A673 (cell line): Measurements from ENCODE around the gene ZNF202. TPM values are rescaled to one million over a fixed set of nuclear protein-coding genes. Genes with fewer than 3 reads are reported as not detected.

Experiments used
- BruUV-seq: library from RNA; stranded (reverse); fragments of 400-500 nt; replicated peaks from 2 replicates; lab custom pipeline; 2021; lab: Mats Ljungman, UMichigan
- CTCF ChIA-PET: fragments of 300-600 bp; sonication (Branson Sonifier 250); formaldehyde crosslinking; loops from one replicate; lab custom pipeline; 2022; ENCODE audit warnings: antibody characterized with exemption; lab: Charles Lee
- POLR2A ChIA-PET: fragments of 300-600 bp; sonication (Branson Sonifier 250); formaldehyde crosslinking; loops from one replicate; lab custom pipeline; 2022; ENCODE audit warnings: antibody characterized with exemption; ENCODE audit not compliant: low non-redundant PET; lab: Charles Lee
- DNase-seq: peaks from one replicate; pipeline ENCODE4 v3.0.0-alpha.2; 2015; ENCODE audit warnings: low spot score
- H3K27ac ChIP-seq: fragments of 200-600 bp; sonication (generic); 2 replicates; pipeline ENCODE4 v1.5.1; 2016; ENCODE audit warnings: mixed run types, low read depth, mild to moderate bottlenecking, mixed read lengths, antibody characterized with exemption, low read length; ENCODE audit not compliant: poor library complexity, severe bottlenecking
- H3K27me3 ChIP-seq: fragments of 200-600 bp; sonication (generic); replicated peaks from 2 replicates; pipeline ENCODE4 v1.6.1; 2017; ENCODE audit warnings: mixed run types, low read depth, mild to moderate bottlenecking, mixed read lengths, antibody characterized with exemption, low read length; ENCODE audit not compliant: insufficient read depth, poor library complexity
- H3K36me3 ChIP-seq: fragments of 200-600 bp; sonication (generic); 2 replicates; pipeline ENCODE4 v1.6.1; 2016; ENCODE audit warnings: mixed run types, mild to moderate bottlenecking, mixed read lengths, antibody characterized with exemption, low read length; ENCODE audit not compliant: insufficient read depth, poor library complexity, severe bottlenecking
- H3K4me1 ChIP-seq: fragments of 200-600 bp; sonication (generic); 2 replicates; pipeline ENCODE4 v1.6.1; 2017; ENCODE audit warnings: mixed run types, mild to moderate bottlenecking, mixed read lengths, antibody characterized with exemption, low read length; ENCODE audit not compliant: insufficient read depth, poor library complexity, severe bottlenecking
- H3K4me3 ChIP-seq: fragments of 200-600 bp; sonication (generic); 2 replicates; pipeline ENCODE4 v1.5.1; 2016; ENCODE audit warnings: low read depth, mixed run types, mild to moderate bottlenecking, mixed read lengths, low read length; ENCODE audit not compliant: poor library complexity, severe bottlenecking
- H3K9me3 ChIP-seq: fragments of 200-600 bp; sonication (generic); 2 replicates; pipeline ENCODE4 v1.6.1; 2016; ENCODE audit warnings: mixed run types, low read depth, mild to moderate bottlenecking, mixed read lengths, antibody characterized with exemption, low read length; ENCODE audit not compliant: poor library complexity, severe bottlenecking
- EZH2 ChIP-seq: fragments of 200-600 bp; sonication (generic); IDR thresholded peaks from 2 replicates; pipeline ENCODE4 v1.6.1; 2017; ENCODE audit warnings: borderline replicate concordance, low read depth, mild to moderate bottlenecking, mixed read lengths, antibody characterized with exemption, low read length; ENCODE audit not compliant: poor library complexity, severe bottlenecking
- intact Hi-C: fragments of 100-400 bp; cut with micrococcal nuclease; formaldehyde crosslinking; loops from one replicate; pipeline ENCODE4 v1.10.0; 2022; ENCODE audit not compliant: unreplicated experiment
- total RNA-seq: library from RNA; stranded (reverse); gene quantifications from 2 replicates; pipeline ENCODE4 v1.2.3, GENCODE V29; 2021
- TF ChIP-seq, protein P1 (sequence below): fragments of 300-800, 200-600 bp; sonication (generic); conservative IDR thresholded peaks from 2 replicates; pipeline ENCODE4 v1.5.1; 2017; ENCODE audit warnings: low read depth, mild to moderate bottlenecking, antibody characterized with exemption, low read length, moderate library complexity, mixed read lengths

Gene ZNF202
- total RNA-seq, 1 experiment from 2014 or later = 28.5 TPM

GRCh38 chr11:123757976-123758375 is 16.5 kb upstream of the ZNF202 start:
- Histone ChIP-seq H3K4me3 (no peak overlapping the region), H3K36me3 (no peaks in the 10 kb centered on the region), H3K4me1 (no peaks in the 10 kb centered on the region), H3K9me3 (peaks cover 4% of the 10 kb centered on the region), H3K27me3 (peaks cover 9% of the 10 kb centered on the region), H3K27ac (no peak overlapping the region)
- no TSS peak for BruUV-seq
- intact Hi-C loops = no loop called here
- ChIA-PET CTCF (no interaction called here), POLR2A (no interaction called here)
- TF ChIP-seq EZH2 = no peak
- TF ChIP-seq, protein P1, sequence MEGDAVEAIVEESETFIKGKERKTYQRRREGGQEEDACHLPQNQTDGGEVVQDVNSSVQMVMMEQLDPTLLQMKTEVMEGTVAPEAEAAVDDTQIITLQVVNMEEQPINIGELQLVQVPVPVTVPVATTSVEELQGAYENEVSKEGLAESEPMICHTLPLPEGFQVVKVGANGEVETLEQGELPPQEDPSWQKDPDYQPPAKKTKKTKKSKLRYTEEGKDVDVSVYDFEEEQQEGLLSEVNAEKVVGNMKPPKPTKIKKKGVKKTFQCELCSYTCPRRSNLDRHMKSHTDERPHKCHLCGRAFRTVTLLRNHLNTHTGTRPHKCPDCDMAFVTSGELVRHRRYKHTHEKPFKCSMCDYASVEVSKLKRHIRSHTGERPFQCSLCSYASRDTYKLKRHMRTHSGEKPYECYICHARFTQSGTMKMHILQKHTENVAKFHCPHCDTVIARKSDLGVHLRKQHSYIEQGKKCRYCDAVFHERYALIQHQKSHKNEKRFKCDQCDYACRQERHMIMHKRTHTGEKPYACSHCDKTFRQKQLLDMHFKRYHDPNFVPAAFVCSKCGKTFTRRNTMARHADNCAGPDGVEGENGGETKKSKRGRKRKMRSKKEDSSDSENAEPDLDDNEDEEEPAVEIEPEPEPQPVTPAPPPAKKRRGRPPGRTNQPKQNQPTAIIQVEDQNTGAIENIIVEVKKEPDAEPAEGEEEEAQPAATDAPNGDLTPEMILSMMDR = no peak
- no peak for DNase-seq

DNA sequence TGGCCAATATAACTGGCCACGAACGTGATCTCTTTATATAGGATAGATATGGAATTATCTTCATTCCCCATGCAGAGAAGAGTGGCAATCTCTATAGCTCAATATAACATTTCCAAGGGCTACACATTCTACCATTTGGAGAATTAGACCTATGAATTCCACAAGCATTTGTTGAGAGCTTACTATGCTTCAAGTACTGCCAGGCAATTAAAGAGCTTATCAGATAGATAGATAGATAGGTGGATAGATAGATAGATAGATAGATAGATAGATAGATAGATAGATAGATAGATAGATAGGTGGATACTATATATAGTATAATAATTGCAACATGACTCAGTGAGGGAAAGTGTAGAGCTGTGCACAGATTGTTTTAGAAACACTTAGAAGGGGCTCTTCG is 14.4 kb upstream of the ZNF202 start:
- ChIA-PET CTCF (no interaction called here), POLR2A (no interaction called here)
- H3K27ac ChIP-seq = no peak overlapping the region
- DNase-seq = no peak
- no peaks in the 10 kb centered on the region for H3K36me3 ChIP-seq
- intact Hi-C loops = no loop called here
- no peaks in the 10 kb centered on the region for H3K9me3 ChIP-seq
- H3K4me1 ChIP-seq = no peaks in the 10 kb centered on the region
- BruUV-seq = no TSS peak
- TF ChIP-seq, protein P1 = no peak
- TF ChIP-seq EZH2 = no peak
- H3K27me3 ChIP-seq = peaks cover 9% of the 10 kb centered on the region
- H3K4me3 ChIP-seq = no peak overlapping the region

- Histone ChIP-seq H3K36me3 (no peaks in the 10 kb centered on the region), H3K4me3 (no peak overlapping the region), H3K27ac (no peak overlapping the region), H3K27me3 (peaks cover 9% of the 10 kb centered on the region), H3K4me1 (no peaks in the 10 kb centered on the region), H3K9me3 (no peaks in the 10 kb centered on the region)
- no peak for TF ChIP-seq EZH2
- TF ChIP-seq, protein P1 = no peak
- no TSS peak for BruUV-seq
- intact Hi-C loops = no loop called here
- CTCF ChIA-PET = no interaction called here
- POLR2A ChIA-PET = no interaction called here
- no peak for DNase-seq
Measured at GRCh38 chr11:123755344-123755743, 13.9 kb upstream of the ZNF202 start.
